SK-N-MC (cell line): ENCODE data around the gene MRPL43.

Experiments used
- DNase-seq: peaks from one replicate; pipeline ENCODE4 v3.0.0-alpha.2; 2011; ENCODE audit warnings: low read depth, low spot score
- H3K27ac ChIP-seq: fragments of 200-600 bp; sonication (generic); 2 replicates; pipeline ENCODE4 v1.5.1; 2016; ENCODE audit warnings: mixed run types
- H3K36me3 ChIP-seq: fragments of 200-600 bp; sonication (generic); 2 replicates; pipeline ENCODE4 v1.6.1; 2017; ENCODE audit warnings: antibody characterized with exemption, low read length, mixed read lengths; ENCODE audit not compliant: insufficient read depth
- H3K4me3 ChIP-seq: fragments of 200-600 bp; sonication (generic); 2 replicates; pipeline ENCODE4 v1.5.1; 2016
- H3K9ac ChIP-seq: fragments of 200-600 bp; sonication (generic); 2 replicates; pipeline ENCODE4 v1.8.0; 2017; ENCODE audit warnings: mixed run types, mixed read lengths; ENCODE audit not compliant: insufficient read length
- H3K9me3 ChIP-seq: fragments of 200-600 bp; sonication (generic); 2 replicates; pipeline ENCODE4 v1.6.1; 2017; ENCODE audit warnings: low read depth, mild to moderate bottlenecking, antibody characterized with exemption, low read length, moderate library complexity, mixed read lengths
- EZH2 ChIP-seq: fragments of 200-600 bp; sonication (generic); IDR thresholded peaks from one replicate; pipeline ENCODE4 v1.6.1; 2017; ENCODE audit warnings: antibody characterized with exemption
- FOXP2 ChIP-seq: optimal IDR thresholded peaks from 2 replicates; pipeline ENCODE3; 2011; ENCODE audit warnings: mild to moderate bottlenecking, moderate library complexity; ENCODE audit not compliant: insufficient read depth; ENCODE audit errors: extremely low read length, control extremely low read depth
- POLR2AphosphoS5 ChIP-seq: IDR thresholded peaks from 2 replicates; pipeline ENCODE4 v1.6.1; 2012; ENCODE audit warnings: mild to moderate bottlenecking, low read depth, low read length, borderline replicate concordance

The MRPL43 gene

GRCh38 chr10:100943508-100943907 is 43.8 kb downstream of the MRPL43 start:
- no peak overlapping the region for H3K27ac ChIP-seq
- TF ChIP-seq FOXP2 (no peak), EZH2 (no peak), POLR2AphosphoS5 (no peak)
- no peak overlapping the region for H3K4me3 ChIP-seq
- H3K9me3 ChIP-seq, result no peaks in the 10 kb centered on the region
- peaks cover 32% of the 10 kb centered on the region for H3K36me3 ChIP-seq
- H3K9ac ChIP-seq, result no peak overlapping the region
- no peak for DNase-seq

- no peak overlapping the region for H3K9ac ChIP-seq
- no peak overlapping the region for H3K4me3 ChIP-seq
- no peak overlapping the region for H3K27ac ChIP-seq
- no peak for TF ChIP-seq FOXP2
- no peak for TF ChIP-seq POLR2AphosphoS5
- TF ChIP-seq EZH2, result no peak
- H3K9me3 ChIP-seq, result no peaks in the 10 kb centered on the region
- DNase-seq, result no peak
- peaks cover 33% of the 10 kb centered on the region; the same call in 1 of the 2 replicates for H3K36me3 ChIP-seq
Measured at GRCh38 chr10:100942229-100942628, 45.1 kb downstream of the MRPL43 start.

GRCh38 chr10:100939763-100940344 is 47.4 kb downstream of the MRPL43 start:
- DNase-seq, result no peak
- no peaks in the 10 kb centered on the region for H3K9me3 ChIP-seq
- no peak overlapping the region for H3K9ac ChIP-seq
- TF ChIP-seq EZH2 (no peak), FOXP2 (no peak), POLR2AphosphoS5 (no peak)
- H3K36me3 ChIP-seq, result peaks cover 28% of the 10 kb centered on the region; the same call in 1 of the 2 replicates
- no peak overlapping the region for H3K4me3 ChIP-seq
- no peak overlapping the region for H3K27ac ChIP-seq
